GM19035 (cell line): Measurements from ENCODE around the gene KCNAB3.

Experiments
- ATAC-seq: cut with Tn5 transposase; IDR thresholded peaks from one replicate; pipeline ENCODE4 v1.9.1; 2021; ENCODE audit not compliant: unreplicated experiment

Gene KCNAB3

DNA sequence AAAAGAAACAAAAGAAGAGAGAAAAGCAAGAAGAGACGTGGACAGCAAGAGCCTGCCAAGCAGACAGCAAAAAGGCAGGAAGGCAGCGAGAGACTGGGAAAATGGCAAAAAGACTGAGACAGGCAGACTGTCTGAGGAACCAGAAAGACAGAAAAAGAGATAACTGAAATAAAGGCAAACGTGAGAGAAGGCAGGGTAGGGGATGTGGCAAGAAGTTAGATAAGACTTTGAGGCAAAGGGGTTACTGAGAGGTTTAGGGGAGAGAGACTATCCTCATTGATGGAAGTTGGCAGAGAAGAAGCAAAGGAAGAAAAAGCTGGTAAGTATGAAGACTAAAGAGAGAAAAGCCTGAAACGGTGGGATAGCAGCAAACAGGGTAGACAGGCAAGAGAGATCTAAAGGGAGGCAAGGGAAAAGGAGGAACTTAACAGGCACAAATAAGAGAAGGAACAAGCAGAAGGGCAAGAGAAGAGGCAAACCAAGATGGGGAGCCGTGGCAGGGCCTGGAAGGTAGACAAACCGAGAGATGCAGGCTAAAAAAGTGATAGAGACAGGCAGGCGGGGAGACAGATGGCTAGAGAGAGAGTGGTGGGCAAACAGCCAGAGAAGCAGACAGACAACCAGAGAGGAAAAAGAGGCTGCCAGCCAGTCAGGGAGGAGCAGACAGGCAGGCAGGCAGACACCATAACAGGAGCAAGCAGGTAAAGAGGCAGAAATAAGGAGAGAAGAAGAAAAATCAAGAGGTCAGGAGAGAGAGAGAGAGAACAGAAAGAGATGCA is 48.2 kb downstream of the KCNAB3 start:
- ATAC-seq, result no peak

DNA sequence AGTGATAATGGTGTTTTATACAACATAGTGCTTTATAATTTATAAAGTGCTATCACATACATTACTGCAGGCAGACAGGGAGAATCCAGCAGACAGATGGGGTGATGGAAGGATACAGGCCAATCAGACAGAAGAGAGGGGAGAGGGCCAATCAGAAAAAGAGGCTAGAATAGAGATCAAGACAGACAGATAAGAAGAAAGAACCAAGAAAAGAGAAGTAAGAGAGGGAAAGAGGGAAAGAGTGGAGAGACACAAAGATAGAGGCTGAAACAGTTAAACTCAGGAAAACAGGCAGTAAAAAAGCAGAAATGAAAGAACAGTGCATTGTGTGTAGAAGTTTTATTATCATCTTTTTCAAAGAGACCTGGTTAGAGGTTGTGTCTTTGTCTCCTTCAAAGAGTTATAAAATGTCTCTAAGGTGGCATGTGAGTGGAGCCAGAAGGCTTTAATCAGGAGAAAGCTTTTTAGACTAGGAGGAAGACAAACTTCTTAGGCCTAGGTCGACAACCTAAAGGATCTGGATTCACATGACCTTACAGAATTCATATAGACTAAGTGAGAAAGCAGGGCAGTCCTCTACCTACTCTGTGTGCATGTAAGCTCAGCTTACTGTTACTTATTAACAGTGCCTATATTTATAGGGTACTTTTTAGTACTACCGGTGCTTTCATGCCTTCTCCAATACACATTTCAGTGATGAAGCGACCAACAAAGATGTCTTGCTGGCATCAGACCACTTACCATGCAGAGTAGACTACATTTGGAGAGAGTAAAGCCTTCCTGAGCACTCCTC is 49.4 kb downstream of the KCNAB3 start:
- no peak for ATAC-seq

DNA sequence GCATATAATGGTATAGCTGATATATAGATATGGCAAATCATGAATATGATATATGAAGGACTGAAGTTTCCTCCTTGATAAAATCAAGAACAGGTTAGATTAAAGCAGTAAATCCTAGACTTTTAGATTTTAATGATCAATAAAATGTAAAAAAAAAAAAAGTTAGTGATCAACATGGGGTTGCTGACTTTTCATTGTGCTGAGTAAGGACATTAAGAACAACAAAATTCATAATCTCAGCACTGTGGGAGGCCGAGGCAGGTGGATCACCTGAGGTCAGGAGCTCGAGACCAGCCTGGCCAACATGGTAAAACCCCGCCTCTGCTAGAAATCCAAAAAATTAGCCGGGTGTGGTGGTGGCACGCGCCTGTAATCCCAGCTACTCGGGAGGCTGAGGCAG is 51.4 kb downstream of the KCNAB3 start:
- no peak for ATAC-seq

DNA sequence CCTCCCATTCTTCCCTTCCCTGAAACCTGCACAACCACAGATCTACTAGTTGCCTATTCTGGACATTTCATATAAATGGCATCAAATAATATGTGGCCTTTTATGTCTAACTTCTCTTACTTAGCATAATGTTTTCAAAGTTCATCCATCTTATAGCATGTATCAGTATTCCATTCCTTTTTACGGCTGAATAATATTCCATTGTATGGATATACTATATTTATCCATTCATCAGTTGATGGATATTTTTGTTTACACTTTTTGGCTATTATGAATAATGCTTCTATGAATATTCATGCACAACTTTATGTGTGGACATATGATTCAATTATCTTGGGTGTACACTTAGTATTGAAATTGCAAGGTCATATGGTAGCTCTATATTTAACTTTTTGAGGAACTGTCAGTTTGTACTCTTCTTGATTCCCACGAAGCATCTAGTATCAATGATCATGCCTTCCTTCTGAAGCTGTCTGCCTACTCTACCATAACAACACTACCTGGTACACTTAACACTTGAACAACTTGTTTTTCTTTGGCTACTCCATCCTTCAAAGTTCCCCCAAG is 53.8 kb downstream of the KCNAB3 start:
- ATAC-seq, result no peak

DNA sequence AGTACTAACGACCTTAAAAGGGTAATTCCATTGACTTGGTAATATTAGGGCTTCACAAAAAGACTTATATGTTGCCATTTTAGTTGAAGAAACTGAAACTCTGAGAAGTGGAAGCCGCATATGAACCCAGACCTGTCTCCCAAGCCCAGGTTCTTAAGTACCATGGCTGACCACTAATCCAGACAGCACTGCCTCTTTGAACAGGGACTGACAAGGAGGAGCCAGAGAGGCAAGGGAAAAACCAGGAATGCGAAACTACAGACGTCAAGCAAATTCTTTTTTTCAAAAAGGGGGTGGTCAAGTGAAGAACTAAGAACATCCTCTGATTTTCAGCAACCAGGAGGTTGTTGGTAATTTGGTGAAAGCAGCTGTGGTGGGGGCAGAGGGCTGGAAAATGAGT is 56.6 kb downstream of the KCNAB3 start:
- ATAC-seq, result no peak
